ENCODE measurements around the gene GPHN.
"Not testable (repeated sequence)": the region's sequence is repeated elsewhere in the genome, so short reads cannot be mapped to it uniquely, and the experiment has no call there.

GPHN gene

GRCh38 chr14:66502836-66503235 is 5.1 kb upstream of the GPHN start:
- DNase-seq (ENCODE audit: low read depth in 2 of 2) = not testable (repeated sequence)

GRCh38 chr14:66503532-66503931 is 4.4 kb upstream of the GPHN start:
- DNase-seq (ENCODE audit: low read depth in 2 of 2) = no peak

GRCh38 chr14:66507181-66507721 is 696 bp upstream of the GPHN start:
- DNase-seq (ENCODE audit: low read depth in 2 of 2) = no peak

- DNase-seq (ENCODE audit: low read depth in 2 of 2) = no peak
Observed at GRCh38 chr14:66508547-66508845, 549 bp downstream of the GPHN start.

GRCh38 chr14:66508846-66509621 is 1.1 kb downstream of the GPHN start:
- no peak for DNase-seq (ENCODE audit: low read depth in 2 of 2)

- DNase-seq (ENCODE audit: low read depth in 2 of 2) = no peak
Observed at GRCh38 chr14:66509874-66510273, 1.9 kb downstream of the GPHN start.

- no peak for DNase-seq (ENCODE audit: low read depth in 2 of 2)
Observed at GRCh38 chr14:66511849-66512248, 3.9 kb downstream of the GPHN start.

GRCh38 chr14:66514213-66514612 is 6.3 kb downstream of the GPHN start:
- no peak for DNase-seq (ENCODE audit: low read depth in 2 of 2)

- no peak for DNase-seq (ENCODE audit: low read depth in 2 of 2)
Observed at GRCh38 chr14:66530526-66530925, 22.6 kb downstream of the GPHN start.

- DNase-seq (ENCODE audit: low read depth in 2 of 2) = no peak
Observed at GRCh38 chr14:66539034-66539433, 31.1 kb downstream of the GPHN start.

- no peak for DNase-seq (ENCODE audit: low read depth in 2 of 2)
Observed at GRCh38 chr14:66540038-66540437, 32.1 kb downstream of the GPHN start.

- DNase-seq (ENCODE audit: low read depth in 2 of 2) = no peak
Observed at GRCh38 chr14:66541627-66542026, 33.7 kb downstream of the GPHN start.

GRCh38 chr14:66543996-66544395 is 36.0 kb downstream of the GPHN start:
- no peak for DNase-seq (ENCODE audit: low read depth in 2 of 2)

GRCh38 chr14:66545191-66545590 is 37.2 kb downstream of the GPHN start:
- DNase-seq (ENCODE audit: low read depth in 2 of 2) = not testable (repeated sequence)

- DNase-seq (ENCODE audit: low read depth in 2 of 2) = not testable (repeated sequence)
Observed at GRCh38 chr14:66545751-66546150, 37.8 kb downstream of the GPHN start.

GRCh38 chr14:66563731-66564130 is 55.8 kb downstream of the GPHN start:
- no peak for DNase-seq (ENCODE audit: low read depth in 2 of 2)

GRCh38 chr14:66568220-66568619 is 60.3 kb downstream of the GPHN start:
- DNase-seq (ENCODE audit: low read depth in 2 of 2) = no peak

GRCh38 chr14:66572826-66573225 is 64.9 kb downstream of the GPHN start:
- DNase-seq (ENCODE audit: low read depth in 2 of 2) = peak in 1 of 2 experiments; percentile 1

GRCh38 chr14:66575014-66575413 is 67.1 kb downstream of the GPHN start:
- no peak for DNase-seq (ENCODE audit: low read depth in 2 of 2)

- no peak for DNase-seq (ENCODE audit: low read depth in 2 of 2)
Observed at GRCh38 chr14:66575939-66576338, 68.0 kb downstream of the GPHN start.

- DNase-seq (ENCODE audit: low read depth in 2 of 2) = not testable (repeated sequence)
Observed at GRCh38 chr14:66587753-66588152, 79.8 kb downstream of the GPHN start.

- no peak for DNase-seq (ENCODE audit: low read depth in 2 of 2)
Observed at GRCh38 chr14:66595394-66595793, 87.4 kb downstream of the GPHN start.

- no peak for DNase-seq (ENCODE audit: low read depth in 2 of 2)
Observed at GRCh38 chr14:66596241-66596985, 88.5 kb downstream of the GPHN start.
